GM21423 (cell line): ENCODE results near the gene SHLD1.
"Not testable (repeated sequence)": the region's sequence is repeated elsewhere in the genome, so short reads cannot be mapped to it uniquely, and the experiment has no call there.

Experiments
- ATAC-seq: cut with Tn5 transposase; IDR thresholded peaks from one replicate; pipeline ENCODE4 v1.9.1; 2021; ENCODE audit warnings: mild to moderate bottlenecking, moderate library complexity; ENCODE audit not compliant: unreplicated experiment

SHLD1 gene

GRCh38 chr20:5749952-5750779 is at the start of gene SHLD1:
SHLD1 (plus strand) TSS chr20:5750401; CDS start chr20:5772866, 22,465 bp downstream.
- ATAC-seq = peak; percentile 89

GRCh38 chr20:5702339-5702738 is 47.9 kb upstream of the SHLD1 start:
- not testable (repeated sequence) for ATAC-seq

GRCh38 chr20:5703681-5704101 is 46.5 kb upstream of the SHLD1 start:
- no peak for ATAC-seq

GRCh38 chr20:5705827-5706226 is 44.4 kb upstream of the SHLD1 start:
- no peak for ATAC-seq

GRCh38 chr20:5706797-5707196 is 43.4 kb upstream of the SHLD1 start:
- no peak for ATAC-seq

- ATAC-seq = no peak
Measured at GRCh38 chr20:5710551-5710950, 39.6 kb upstream of the SHLD1 start.

- ATAC-seq = no peak
Measured at GRCh38 chr20:5714261-5715041, 35.8 kb upstream of the SHLD1 start.

GRCh38 chr20:5715071-5715841 is 34.9 kb upstream of the SHLD1 start:
- no peak for ATAC-seq

GRCh38 chr20:5716953-5717352 is 33.2 kb upstream of the SHLD1 start:
- no peak for ATAC-seq

GRCh38 chr20:5718896-5719595 is 31.2 kb upstream of the SHLD1 start:
- ATAC-seq = no peak

GRCh38 chr20:5719861-5720403 is 30.3 kb upstream of the SHLD1 start:
- ATAC-seq = no peak

- ATAC-seq = no peak
Measured at GRCh38 chr20:5720696-5721095, 29.5 kb upstream of the SHLD1 start.

- ATAC-seq = not testable (repeated sequence)
Measured at GRCh38 chr20:5721356-5721755, 28.8 kb upstream of the SHLD1 start.

- no peak for ATAC-seq
Measured at GRCh38 chr20:5722927-5723326, 27.3 kb upstream of the SHLD1 start.

GRCh38 chr20:5725183-5725463 is 25.1 kb upstream of the SHLD1 start:
- ATAC-seq = not testable (repeated sequence)

GRCh38 chr20:5727018-5727515 is 23.1 kb upstream of the SHLD1 start:
- ATAC-seq = no peak

- no peak for ATAC-seq
Measured at GRCh38 chr20:5729348-5729747, 20.9 kb upstream of the SHLD1 start.

- ATAC-seq = no peak
Measured at GRCh38 chr20:5730131-5730530, 20.1 kb upstream of the SHLD1 start.

- ATAC-seq = no peak
Measured at GRCh38 chr20:5731753-5732366, 18.3 kb upstream of the SHLD1 start.

GRCh38 chr20:5734602-5735001 is 15.6 kb upstream of the SHLD1 start:
- no peak for ATAC-seq
